CD4-positive, alpha-beta T cell treated with Interleukin-4 for 4 hours (primary cell): ENCODE data around the gene TNK1.
A peak's percentile ranks its signal among the peaks of the same experiment; 100 is the strongest.

Experiments used
- DNase-seq: peaks from one replicate; pipeline ENCODE4 v3.0.0-alpha.2; 2020

The TNK1 gene

GRCh38 chr17:7413346-7413985 is 32.6 kb downstream of the TNK1 start:
- DNase-seq: no peak

DNA sequence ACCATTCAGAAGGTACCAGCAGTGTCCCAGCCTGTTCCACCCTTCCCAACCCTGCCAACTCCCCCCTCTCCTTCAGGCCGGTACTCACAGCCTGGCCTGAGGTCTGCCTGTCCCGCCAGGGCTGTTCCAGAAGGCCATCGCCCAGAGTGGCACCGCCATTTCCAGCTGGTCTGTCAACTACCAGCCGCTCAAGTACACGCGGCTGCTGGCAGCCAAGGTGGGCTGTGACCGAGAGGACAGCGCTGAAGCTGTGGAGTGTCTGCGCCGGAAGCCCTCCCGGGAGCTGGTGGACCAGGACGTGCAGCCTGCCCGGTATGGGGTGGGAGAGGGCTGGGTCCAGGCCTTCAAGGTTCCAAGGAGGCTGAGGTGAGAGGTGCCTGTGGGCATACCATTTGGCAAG is 33.9 kb downstream of the TNK1 start:
- DNase-seq: no peak

DNA sequence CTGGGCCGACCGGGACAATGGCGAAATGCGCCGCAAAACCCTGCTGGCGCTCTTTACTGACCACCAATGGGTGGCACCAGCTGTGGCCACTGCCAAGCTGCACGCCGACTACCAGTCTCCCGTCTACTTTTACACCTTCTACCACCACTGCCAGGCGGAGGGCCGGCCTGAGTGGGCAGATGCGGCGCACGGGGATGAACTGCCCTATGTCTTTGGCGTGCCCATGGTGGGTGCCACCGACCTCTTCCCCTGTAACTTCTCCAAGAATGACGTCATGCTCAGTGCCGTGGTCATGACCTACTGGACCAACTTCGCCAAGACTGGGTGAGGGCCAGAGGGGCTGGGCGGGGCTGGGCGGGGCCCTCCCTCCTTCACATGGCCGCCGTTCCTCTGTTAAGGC is 34.9 kb downstream of the TNK1 start:
- DNase-seq: no peak

GRCh38 chr17:7416323-7416722 is 35.4 kb downstream of the TNK1 start:
- DNase-seq: no peak

- no peak for DNase-seq
These were observed 36.3 kb downstream of the TNK1 start for GRCh38 chr17:7417056-7417655.

GRCh38 chr17:7418472-7419152 is 37.7 kb downstream of the TNK1 start:
- no peak for DNase-seq

GRCh38 chr17:7419819-7420610 is 39.1 kb downstream of the TNK1 start, which contains the start of gene SPEM1:
Gene SPEM1, plus strand, starts transcription at chr17:7420324. Its CDS starts 61 bp downstream, at chr17:7420385.
- no peak for DNase-seq

GRCh38 chr17:7421186-7421585 is 40.3 kb downstream of the TNK1 start:
- DNase-seq: no peak

- no peak for DNase-seq
These were observed 42.8 kb downstream of the TNK1 start for GRCh38 chr17:7423679-7424078.

DNA sequence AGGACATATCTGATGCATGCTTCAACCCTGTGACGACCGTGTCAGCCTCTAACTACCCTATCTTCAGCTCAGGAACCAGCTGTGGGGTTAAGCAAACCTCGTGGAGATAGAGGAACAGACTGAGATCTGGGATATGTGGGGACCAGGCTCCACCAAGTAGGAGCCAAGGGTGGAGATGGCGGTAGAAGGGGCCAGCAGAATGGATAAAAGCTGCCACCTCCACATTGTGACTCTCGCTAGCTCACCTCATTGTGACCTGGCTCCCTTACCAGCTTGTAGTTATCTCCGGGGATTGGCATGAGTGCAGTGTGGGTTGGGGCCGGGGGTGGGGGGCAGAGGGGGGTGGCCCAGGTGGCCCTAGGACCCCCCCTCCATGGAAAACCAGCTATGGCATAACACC is 44.4 kb downstream of the TNK1 start, which contains the start of gene SPEM2:
SPEM2 (plus strand) TSS at position 301 of the 400 bp plus-strand sequence; CDS start at position 374, 73 bp downstream.
- DNase-seq: no peak

- DNase-seq: no peak
These were observed 44.9 kb downstream of the TNK1 start for GRCh38 chr17:7425756-7426155.

DNA sequence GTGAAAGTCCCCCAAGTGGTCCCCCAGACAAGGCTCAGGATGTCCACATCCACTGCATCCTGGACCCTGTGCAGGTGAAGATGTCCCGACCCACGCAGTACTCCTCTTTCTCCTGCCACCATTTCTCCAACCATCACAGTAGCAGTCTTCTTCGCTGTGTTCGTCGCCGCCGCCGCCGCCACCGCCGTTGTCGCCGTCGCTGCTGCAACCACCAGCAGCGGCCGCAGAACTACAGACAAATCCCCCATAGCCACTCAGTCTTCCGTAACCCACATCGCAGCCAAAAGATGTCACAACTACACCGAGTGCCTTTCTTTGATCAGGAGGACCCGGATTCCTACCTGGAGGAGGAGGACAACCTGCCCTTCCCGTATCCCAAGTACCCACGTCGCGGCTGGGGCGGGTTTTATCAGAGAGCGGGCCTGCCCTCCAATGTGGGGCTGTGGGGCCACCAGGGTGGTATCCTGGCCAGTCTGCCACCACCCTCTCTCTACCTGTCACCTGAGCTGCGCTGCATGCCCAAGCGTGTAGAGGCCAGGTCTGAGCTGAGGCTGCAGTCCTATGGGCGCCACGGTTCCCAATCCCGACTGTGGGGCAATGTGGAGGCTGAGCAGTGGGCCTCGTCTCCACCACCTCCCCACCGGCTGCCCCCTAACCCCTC is 45.4 kb downstream of the TNK1 start:
- DNase-seq: no peak

DNA sequence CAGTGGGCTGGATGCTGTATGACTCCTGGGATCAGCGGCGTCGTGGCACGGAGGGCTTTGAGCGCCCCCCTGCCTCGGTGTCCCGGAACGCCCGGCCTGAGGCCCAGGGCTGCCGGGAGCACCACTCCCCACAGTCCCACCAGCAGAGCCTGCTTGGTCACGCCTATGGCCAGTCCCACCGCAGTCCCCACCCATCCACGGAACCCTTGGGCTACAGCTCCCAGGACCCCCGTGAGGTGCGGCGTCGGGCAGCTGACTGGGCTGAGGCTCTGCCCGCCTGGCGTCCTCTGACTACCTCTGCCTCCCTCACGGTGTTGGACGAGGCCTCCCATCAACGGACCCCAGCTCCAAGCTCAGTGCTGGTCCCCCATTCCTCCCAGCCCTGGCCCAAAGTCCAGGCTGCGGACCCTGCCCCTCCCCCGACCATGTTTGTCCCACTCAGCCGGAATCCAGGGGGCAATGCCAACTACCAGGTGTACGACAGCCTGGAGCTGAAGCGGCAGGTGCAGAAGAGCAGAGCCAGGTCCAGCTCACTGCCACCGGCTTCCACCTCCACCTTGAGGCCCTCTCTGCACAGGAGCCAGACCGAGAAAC is 46.1 kb downstream of the TNK1 start:
- DNase-seq: no peak

DNA sequence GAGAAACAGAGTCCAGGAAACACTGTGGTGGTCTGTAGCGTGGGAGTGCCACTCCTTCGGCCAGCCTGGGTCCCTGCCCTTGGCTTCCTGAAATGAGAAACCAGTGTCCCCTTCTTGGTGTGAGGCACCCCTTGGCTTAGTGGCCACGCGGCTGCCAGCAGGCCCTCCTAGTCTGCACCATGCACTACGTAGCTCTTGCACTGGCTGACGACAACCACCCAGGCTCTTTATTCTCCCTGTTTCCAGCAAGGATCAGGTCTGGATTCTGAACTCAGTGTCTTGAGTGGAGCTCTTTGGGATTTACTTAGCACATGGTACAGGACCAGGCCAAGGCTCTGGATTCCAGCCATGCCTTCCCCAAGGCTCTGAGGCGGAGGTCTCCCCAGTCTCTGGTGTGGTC is 46.7 kb downstream of the TNK1 start:
- no peak for DNase-seq

DNA sequence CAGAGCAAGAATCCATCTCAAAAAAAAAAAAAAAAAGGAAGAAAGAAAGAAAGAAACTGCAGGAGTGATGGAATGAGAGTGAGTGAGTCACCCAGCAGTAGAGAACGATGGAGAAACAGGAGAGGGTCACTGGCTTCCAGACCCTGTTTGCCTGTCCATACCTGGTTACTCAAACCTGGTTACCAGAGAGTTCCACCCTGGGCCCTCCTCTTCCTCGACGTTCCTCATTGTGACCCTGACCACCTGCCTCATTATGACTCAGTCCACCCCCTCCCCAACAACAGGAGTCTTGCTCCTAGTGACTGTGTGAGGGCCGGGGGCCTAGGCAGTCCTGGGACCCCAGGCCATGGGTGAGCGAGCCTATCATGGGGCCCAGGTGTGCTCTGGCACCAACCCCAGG is 47.7 kb downstream of the TNK1 start, which contains the start of gene SPEM3:
SPEM3 (plus strand) TSS at position 301 of the 400 bp plus-strand sequence; CDS start at position 347, 46 bp downstream.
- no peak for DNase-seq

- DNase-seq: no peak
These were observed 48.8 kb downstream of the TNK1 start for GRCh38 chr17:7429722-7430121.

DNA sequence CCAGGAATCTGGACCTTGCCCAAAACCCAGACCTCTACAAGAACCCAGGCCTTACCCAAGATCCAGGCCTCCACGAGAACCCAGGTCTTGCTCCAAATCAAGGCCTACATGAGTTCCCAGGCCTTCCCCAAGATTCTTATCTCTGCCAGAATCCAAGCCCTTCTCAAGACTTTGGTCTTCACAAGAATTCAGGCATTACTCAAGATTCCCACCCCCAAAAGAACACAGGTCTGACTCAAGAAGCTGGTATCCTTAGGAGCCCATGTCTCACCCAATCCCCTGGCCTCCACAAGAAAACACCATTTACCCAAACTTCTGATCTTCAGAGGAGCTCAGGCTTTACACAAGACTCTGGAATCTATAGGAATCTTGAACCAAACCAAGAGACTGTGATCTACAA is 50.3 kb downstream of the TNK1 start:
- no peak for DNase-seq

DNA sequence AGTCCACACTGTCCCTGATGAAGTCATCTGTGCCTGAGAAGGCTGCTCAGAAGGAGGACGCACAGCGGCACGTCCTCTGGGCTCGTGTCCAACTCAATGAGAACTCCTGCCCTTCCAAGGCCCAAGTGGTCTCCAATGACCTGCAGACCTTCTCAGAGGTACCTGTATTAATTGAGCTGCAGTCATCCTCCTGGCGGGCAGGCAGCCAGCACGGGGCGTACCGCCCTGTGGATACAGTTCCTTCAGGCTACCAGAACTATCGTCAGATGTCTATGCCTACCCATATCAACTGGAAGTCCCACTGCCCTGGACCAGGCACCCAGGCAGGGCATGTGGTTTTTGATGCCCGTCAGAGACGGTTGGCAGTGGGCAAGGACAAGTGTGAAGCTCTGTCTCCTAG is 51.4 kb downstream of the TNK1 start:
- no peak for DNase-seq

DNA sequence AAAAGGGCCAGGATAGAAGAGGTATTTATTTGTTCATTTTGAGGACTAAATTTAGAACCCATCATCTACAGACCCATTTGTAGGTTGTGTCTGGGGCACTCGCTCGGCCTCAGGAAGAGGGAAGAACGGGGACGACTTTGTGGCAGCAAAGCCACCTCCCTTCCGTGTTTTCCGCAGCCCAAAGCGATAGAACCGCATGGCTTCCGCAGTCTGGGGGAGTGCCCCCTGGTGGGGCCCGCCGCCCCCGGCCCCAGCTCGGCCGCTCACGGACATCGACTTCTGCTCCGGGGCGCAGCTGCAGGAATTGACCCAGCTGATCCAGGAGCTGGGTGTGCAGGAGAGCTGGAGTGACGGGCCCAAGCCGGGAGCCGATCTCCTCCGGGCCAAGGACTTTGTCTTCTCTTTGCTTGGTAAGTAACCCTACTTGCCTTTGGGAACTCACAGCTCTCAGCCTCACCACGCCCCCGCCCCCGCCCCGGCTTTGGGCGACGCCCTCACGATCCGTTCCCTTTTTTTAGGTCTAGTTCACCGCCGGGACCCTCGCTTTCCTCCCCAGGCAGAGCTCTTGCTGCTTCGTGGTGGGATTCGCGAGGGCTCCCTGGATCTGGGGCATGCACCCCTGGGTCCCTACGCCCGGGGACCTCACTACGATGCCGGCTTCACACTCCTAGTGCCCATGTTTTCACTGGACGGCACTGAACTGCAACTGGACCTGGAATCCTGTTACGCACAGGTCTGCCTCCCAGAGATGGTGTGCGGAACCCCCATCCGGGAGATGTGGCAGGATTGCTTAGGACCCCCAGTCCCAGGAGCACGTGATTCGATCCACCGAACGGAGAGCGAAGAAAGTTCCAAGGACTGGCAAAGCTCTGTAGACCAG is 55.0 kb downstream of the TNK1 start:
- peak; percentile 54 for DNase-seq

- peak; percentile 77 for DNase-seq
These were observed 55.9 kb downstream of the TNK1 start for GRCh38 chr17:7436556-7437368.
